Liver (tissue), 9 donors: Measurements from ENCODE around the gene GRIP2. TPM values are rescaled to one million over a fixed set of nuclear protein-coding genes. Genes with fewer than 3 reads are reported as not detected.

ENCODE experiments used
- DNase-seq: peaks from one replicate; pipeline ENCODE4 v3.0.0-alpha.2; 2017; ENCODE audit warnings: low spot score
- H3K27ac ChIP-seq, 2 donors: one replicate each; pipeline ENCODE4 v1.7.0; 2013; ENCODE audit warnings: inconsistent platforms in 2 of 2, low read length in 2 of 2, control low read depth in 1 of 2, low read depth in 1 of 2, mild to moderate bottlenecking in 1 of 2
- H3K27me3 ChIP-seq, 4 donors: one replicate each; pipeline versions ENCODE4 v1.6.1 to v1.7.0; 2013; ENCODE audit warnings: low read length in 3 of 4, inconsistent platforms in 1 of 4, mild to moderate bottlenecking in 1 of 4, moderate library complexity in 1 of 4; ENCODE audit not compliant: control insufficient read depth in 4 of 4, insufficient read depth in 4 of 4
- H3K36me3 ChIP-seq, 4 donors: one replicate each; pipeline versions ENCODE4 v1.6.1 to v1.7.0; 2013; ENCODE audit warnings: low read length in 3 of 4, mild to moderate bottlenecking in 3 of 4, low read depth in 1 of 4, moderate library complexity in 1 of 4; ENCODE audit not compliant: control insufficient read depth in 4 of 4, insufficient read depth in 3 of 4
- H3K4me1 ChIP-seq, 4 donors: one replicate each; pipeline versions ENCODE4 v1.6.1 to v1.7.0; 2013; ENCODE audit warnings: low read length in 3 of 4, mild to moderate bottlenecking in 3 of 4, moderate library complexity in 1 of 4; ENCODE audit not compliant: control insufficient read depth in 4 of 4, insufficient read depth in 4 of 4
- H3K4me3 ChIP-seq, 3 donors: one replicate each; pipeline versions ENCODE4 v1.6.1 to v1.7.0; 2013; ENCODE audit warnings: low read length in 3 of 3, control low read depth in 1 of 3, low read depth in 1 of 3, mild to moderate bottlenecking in 1 of 3
- H3K9ac ChIP-seq, 2 donors: one replicate each; pipeline ENCODE4 v1.7.0; 2013; ENCODE audit warnings: low read length in 2 of 2, mild to moderate bottlenecking in 2 of 2, moderate library complexity in 2 of 2, control low read depth in 1 of 2, low read depth in 1 of 2
- H3K9me3 ChIP-seq, 4 donors: one replicate each; pipeline versions ENCODE4 v1.6.1 to v1.7.0; 2013; ENCODE audit warnings: low read length in 3 of 4; ENCODE audit not compliant: control insufficient read depth in 4 of 4
- ATF3 ChIP-seq: IDR thresholded peaks from 2 replicates; pipeline ENCODE4 v1.6.1; 2016; ENCODE audit warnings: antibody characterized with exemption
- CTCF ChIP-seq: fragments of 150-350 bp; IDR thresholded peaks from 2 replicates; pipeline ENCODE4 v1.5.1; 2017; ENCODE audit warnings: improper control_type of control experiment, low read depth, low read length; ENCODE audit not compliant: missing input control
- EGR1 ChIP-seq, 2 donors: IDR thresholded peaks; 2 replicates each; pipeline ENCODE4 v1.6.1; 2016 to 2018; ENCODE audit warnings: antibody characterized with exemption in 2 of 2, low read depth in 2 of 2
- FOXA1 ChIP-seq: IDR thresholded peaks from 2 replicates; pipeline ENCODE4 v1.6.1; 2016; ENCODE audit warnings: antibody characterized with exemption
- FOXA2 ChIP-seq: IDR thresholded peaks from 2 replicates; pipeline ENCODE4 v1.6.1; 2016; ENCODE audit warnings: antibody characterized with exemption
- GABPA ChIP-seq, 2 donors: IDR thresholded peaks in 1 of 2; conservative IDR thresholded peaks in 1 of 2; 2 replicates each; pipeline ENCODE4 v1.6.1; 2016; ENCODE audit warnings: antibody characterized with exemption in 2 of 2, mild to moderate bottlenecking in 1 of 2, moderate library complexity in 1 of 2
- HNF4A ChIP-seq, 2 donors: conservative IDR thresholded peaks; 2 replicates each; pipeline ENCODE4 v1.6.1; 2016; ENCODE audit warnings: antibody characterized with exemption in 2 of 2, mild to moderate bottlenecking in 2 of 2
- JUND ChIP-seq, 2 donors: IDR thresholded peaks; 2 replicates each; pipeline ENCODE4 v1.6.1; 2016; ENCODE audit warnings: antibody characterized with exemption in 2 of 2
- MAX ChIP-seq: IDR thresholded peaks from 2 replicates; pipeline ENCODE4 v1.6.1; 2016; ENCODE audit warnings: antibody characterized with exemption
- NR2F2 ChIP-seq: IDR thresholded peaks from 2 replicates; pipeline ENCODE4 v1.6.1; 2016; ENCODE audit warnings: antibody characterized with exemption
- RAD21 ChIP-seq, 2 donors: IDR thresholded peaks; 2 replicates each; pipeline ENCODE4 v1.6.1; 2016; ENCODE audit warnings: antibody characterized with exemption in 2 of 2, mild to moderate bottlenecking in 2 of 2
- REST ChIP-seq: IDR thresholded peaks from 2 replicates; pipeline ENCODE4 v1.6.1; 2016; ENCODE audit warnings: antibody characterized with exemption, mild to moderate bottlenecking
- RXRA ChIP-seq, 2 donors: IDR thresholded peaks; 2 replicates each; pipeline ENCODE4 v1.6.1; 2017 to 2018; ENCODE audit warnings: antibody characterized with exemption in 2 of 2, mild to moderate bottlenecking in 1 of 2
- SP1 ChIP-seq: IDR thresholded peaks from 2 replicates; pipeline ENCODE4 v1.6.1; 2018; ENCODE audit warnings: antibody characterized with exemption, mild to moderate bottlenecking
- TAF1 ChIP-seq: conservative IDR thresholded peaks from 2 replicates; pipeline ENCODE4 v1.6.1; 2016; ENCODE audit warnings: antibody characterized with exemption, mild to moderate bottlenecking
- YY1 ChIP-seq: IDR thresholded peaks from 2 replicates; pipeline ENCODE4 v1.6.1; 2016; ENCODE audit warnings: antibody characterized with exemption, mild to moderate bottlenecking
- ZBTB33 ChIP-seq: IDR thresholded peaks from 2 replicates; pipeline ENCODE4 v1.6.1; 2016; ENCODE audit warnings: antibody characterized with exemption
- WGBS: extraction: QIAGEN DNeasy Blood & Tissue Kit; methylation state at CpG from one replicate; pipeline ENCODE4 v1.1.7; 2013; 5-methylcytosine and 5-hydroxymethylcytosine counted together
- polyA plus RNA-seq, 2 donors: library from polyadenylated mRNA; stranded (reverse) in 1 of 2; unstranded in 1 of 2; fragments of 200-250 nt in 1 of 2; fragments of >200 nt in 1 of 2; fragmentation: Nextera tagmentation in 1 of 2; extraction: Ambion mirVana in 1 of 2; gene quantifications; one replicate each; pipeline versions ENCODE4 v1.2.1 to v1.2.3, GENCODE V29; 2013 to 2015
- total RNA-seq, 2 donors: library from RNA; depleted of rRNA; stranded (reverse); fragments of >200 nt; gene quantifications; one replicate each; pipeline ENCODE4 v1.2.3, GENCODE V29; 2014
- donor health status: healthy.
- donor health status: healthy.
- donor health status: healthy.
- donor health status: healthy.
- donor health status: healthy.

GRIP2 gene
- total and polyA plus RNA-seq, 4 donors = 0.05 to 0.33 (median 0.09) TPM; not detected in 1

GRCh38 chr3:14519406-14519805 lies 20.7 kb downstream of the GRIP2 start:
- H3K9me3 ChIP-seq = no peaks in the 10 kb centered on the region
- H3K4me3 ChIP-seq = no peak overlapping the region
- no peak overlapping the region for H3K27ac ChIP-seq
- 63% methylated on average over 1 of the region's 1 CpG for WGBS
- no peak for TF ChIP-seq HNF4A (conservative IDR thresholded peaks at IDR 0.05)
- TF ChIP-seq RAD21 (IDR thresholded peaks at IDR 0.05) = no peak
- H3K9ac ChIP-seq = no peak overlapping the region
- H3K4me1 ChIP-seq = no peaks in the 10 kb centered on the region
- no peaks in the 10 kb centered on the region for H3K36me3 ChIP-seq
- DNase-seq = no peak
- no peaks in the 10 kb centered on the region for H3K27me3 ChIP-seq

GRCh38 chr3:14518893-14519292 lies 21.2 kb downstream of the GRIP2 start:
- no peaks in the 10 kb centered on the region for H3K4me1 ChIP-seq
- no peaks in the 10 kb centered on the region for H3K36me3 ChIP-seq
- DNase-seq = no peak
- 96% methylated on average over 11 of the region's 11 CpGs for WGBS
- H3K4me3 ChIP-seq = no peak overlapping the region
- H3K9ac ChIP-seq = no peak overlapping the region
- no peaks in the 10 kb centered on the region for H3K27me3 ChIP-seq
- TF ChIP-seq FOXA2 = no peak
- no peak for TF ChIP-seq CTCF
- no peak for TF ChIP-seq RAD21 (IDR thresholded peaks at IDR 0.05)
- TF ChIP-seq HNF4A (conservative IDR thresholded peaks at IDR 0.05) = no peak
- no peak for TF ChIP-seq REST
- no peak for TF ChIP-seq RXRA (IDR thresholded peaks at IDR 0.05)
- no peak for TF ChIP-seq FOXA1
- no peak for TF ChIP-seq EGR1 (IDR thresholded peaks at IDR 0.05; ENCODE audit: low read depth in 2 of 2)
- TF ChIP-seq NR2F2 = no peak
- H3K9me3 ChIP-seq = no peaks in the 10 kb centered on the region
- H3K27ac ChIP-seq = no peak overlapping the region

GRCh38 chr3:14518432-14518802 lies 21.7 kb downstream of the GRIP2 start:
- no peaks in the 10 kb centered on the region for H3K4me1 ChIP-seq
- no peaks in the 10 kb centered on the region for H3K27me3 ChIP-seq
- DNase-seq = no peak
- 79% methylated on average over 7 of the region's 7 CpGs for WGBS
- no peaks in the 10 kb centered on the region for H3K9me3 ChIP-seq
- H3K9ac ChIP-seq = no peak overlapping the region
- H3K36me3 ChIP-seq = no peaks in the 10 kb centered on the region
- H3K27ac ChIP-seq = no peak overlapping the region
- H3K4me3 ChIP-seq = no peak overlapping the region
- TF ChIP-seq ATF3 (no peak), CTCF (no peak), YY1 (no peak), SP1 (no peak), JUND (IDR thresholded peaks at IDR 0.05) (no peak), GABPA (IDR thresholded peaks at IDR 0.05 in 1 of 2, conservative IDR thresholded peaks at IDR 0.05 in 1 of 2) (no peak), ZBTB33 (no peak), TAF1 (no peak), NR2F2 (no peak), RXRA (IDR thresholded peaks at IDR 0.05) (no peak), HNF4A (conservative IDR thresholded peaks at IDR 0.05) (no peak), EGR1 (IDR thresholded peaks at IDR 0.05; ENCODE audit: low read depth in 2 of 2) (no peak), FOXA2 (no peak), MAX (no peak), RAD21 (IDR thresholded peaks at IDR 0.05) (no peak)
